ENCODE data around the gene PPP1R9B. TPM values are rescaled to one million over a fixed set of nuclear protein-coding genes. Genes with fewer than 3 reads are reported as not detected.

PPP1R9B gene
- total RNA-seq, 2 experiments from 2014 or later, result 136 to 137 TPM

DNA sequence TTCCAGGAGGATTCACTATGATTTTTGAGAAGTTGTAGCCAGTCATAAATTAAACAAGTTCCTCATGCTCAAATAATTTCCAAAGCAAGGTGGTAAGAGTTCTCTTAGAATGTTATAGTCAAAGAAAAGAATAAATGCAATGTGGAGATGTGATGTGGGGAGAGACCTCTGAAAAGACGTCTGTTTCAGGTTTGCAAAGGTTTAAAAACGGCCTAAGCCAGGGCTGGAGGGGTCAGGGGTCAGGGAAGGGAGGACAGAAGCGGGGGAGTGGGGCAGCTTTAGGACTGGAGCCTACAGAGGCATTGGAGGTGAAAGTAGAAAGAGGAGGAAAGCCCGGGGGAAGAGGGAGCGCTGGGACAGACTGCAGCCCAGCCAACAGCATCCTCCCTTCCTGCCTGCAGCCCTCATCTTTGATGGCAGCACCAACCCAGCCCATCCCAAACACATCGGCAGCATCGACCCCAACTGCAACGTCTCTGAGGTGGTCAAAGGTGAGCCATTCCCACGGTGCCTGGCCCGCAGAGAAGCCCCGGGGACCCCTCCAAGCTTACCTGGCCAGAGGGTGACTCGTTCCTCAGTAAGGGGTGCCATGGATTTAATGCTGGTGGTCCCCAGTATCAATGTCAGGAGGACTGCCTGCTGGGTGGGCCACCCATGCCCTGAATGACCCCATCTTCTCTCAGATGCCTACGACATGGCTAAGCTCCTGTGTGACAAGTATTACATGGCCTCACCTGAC is 43.9 kb downstream of the PPP1R9B start:
- Mint-ChIP-seq H3K36me3 (ENCODE audit: low read depth) (no peaks in the 10 kb centered on the region), H3K4me1 (no peaks in the 10 kb centered on the region), H3K4me3 (no peak overlapping the region), H3K27ac (no peak overlapping the region), H3K9me3 (no peaks in the 10 kb centered on the region), H3K27me3 (no peaks in the 10 kb centered on the region)
- CTCF ChIA-PET, result no interaction called here
- DNase-seq, result no peak
- POLR2A ChIA-PET, result interaction anchor here (1.7 kb wide), 1 partner anchor 12 kb away, joined by 5 read pairs; no protein-coding TSS in a partner anchor

DNA sequence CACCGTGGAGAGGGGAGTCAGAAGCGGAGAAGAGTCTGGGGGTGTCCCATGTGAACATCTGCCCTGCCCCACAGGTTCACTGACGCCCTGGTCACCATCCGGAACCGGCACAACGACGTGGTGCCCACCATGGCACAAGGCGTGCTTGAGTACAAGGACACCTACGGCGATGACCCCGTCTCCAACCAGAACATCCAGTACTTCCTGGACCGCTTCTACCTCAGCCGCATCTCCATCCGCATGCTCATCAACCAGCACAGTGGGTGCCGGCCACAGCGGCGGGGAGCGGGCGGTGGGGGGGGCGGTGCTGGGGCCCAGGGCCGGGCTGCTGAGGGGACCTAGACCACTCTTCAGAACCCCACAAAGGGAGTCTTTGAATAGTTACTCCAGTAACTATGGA is 44.7 kb downstream of the PPP1R9B start:
- POLR2A ChIA-PET, result no interaction called here
- H3K4me3 Mint-ChIP-seq, result no peak overlapping the region
- no peaks in the 10 kb centered on the region for H3K27me3 Mint-ChIP-seq
- H3K9me3 Mint-ChIP-seq, result no peaks in the 10 kb centered on the region
- H3K4me1 Mint-ChIP-seq, result no peaks in the 10 kb centered on the region
- DNase-seq, result no peak
- H3K36me3 Mint-ChIP-seq (ENCODE audit: low read depth), result no peaks in the 10 kb centered on the region
- CTCF ChIA-PET, result interaction anchor here (0.6 kb wide), 1 partner anchor 12 kb away, joined by 3 read pairs; no protein-coding TSS in a partner anchor
- no peak overlapping the region for H3K27ac Mint-ChIP-seq

DNA sequence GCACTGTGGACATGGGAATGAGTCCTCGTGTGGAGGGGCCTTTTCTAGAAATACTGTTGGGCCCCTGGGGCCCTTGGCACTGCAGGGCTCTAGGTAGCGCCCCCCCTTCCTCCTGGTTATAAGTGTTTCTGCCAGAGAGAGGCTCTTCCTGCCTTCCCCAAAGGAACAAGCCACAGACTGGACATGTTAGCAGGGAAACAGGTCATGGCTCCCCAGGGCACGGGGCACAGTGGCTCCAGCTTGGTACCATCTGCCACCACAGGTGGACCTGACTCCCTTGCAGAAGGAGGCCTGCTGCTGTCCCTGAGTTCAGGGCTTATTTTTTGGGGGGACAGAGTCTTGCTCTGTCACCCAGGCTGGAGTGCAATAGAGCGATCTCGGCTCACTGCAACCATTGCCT is 46.5 kb downstream of the PPP1R9B start:
- POLR2A ChIA-PET, result interaction anchor here (1.0 kb wide), 1 partner anchor 44 kb away, joined by 3 read pairs; no protein-coding TSS in a partner anchor
- Mint-ChIP-seq H3K36me3 (ENCODE audit: low read depth) (no peaks in the 10 kb centered on the region), H3K27ac (no peak overlapping the region), H3K4me3 (no peak overlapping the region), H3K9me3 (no peaks in the 10 kb centered on the region), H3K4me1 (peaks cover 5% of the 10 kb centered on the region), H3K27me3 (no peaks in the 10 kb centered on the region)
- DNase-seq, result no peak
- CTCF ChIA-PET, result interaction anchor here (1.0 to 2.2 kb wide), 2 partner anchors 10 to 17 kb away, joined by 3 to 16 read pairs; partner anchors contain the start of gene PDK2

DNA sequence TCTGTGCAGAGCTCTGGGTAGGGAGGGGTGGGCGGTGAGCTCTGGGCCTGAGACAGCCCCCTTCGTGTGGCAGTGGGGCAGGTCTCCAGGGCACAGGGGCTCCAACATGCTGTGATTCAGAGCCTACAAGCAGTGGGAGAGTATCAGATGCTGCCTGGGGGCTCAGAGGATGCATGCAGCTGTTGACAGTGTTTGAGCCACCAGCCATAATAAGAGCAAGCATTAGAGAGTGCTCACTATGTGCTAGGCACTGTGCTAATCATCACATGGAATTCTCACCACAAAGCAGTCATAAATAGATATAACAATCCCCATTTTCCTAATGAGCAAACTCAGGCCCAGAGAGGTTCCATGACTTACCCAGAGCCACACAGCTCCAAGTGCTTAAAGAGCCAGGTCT is 47.2 kb downstream of the PPP1R9B start:
- no peaks in the 10 kb centered on the region for H3K9me3 Mint-ChIP-seq
- H3K4me1 Mint-ChIP-seq, result peaks cover 5% of the 10 kb centered on the region
- no peak overlapping the region for H3K4me3 Mint-ChIP-seq
- POLR2A ChIA-PET, result no interaction called here
- DNase-seq, result no peak
- CTCF ChIA-PET, result interaction anchor here (1.0 to 2.2 kb wide), 3 partner anchors 9 to 16 kb away, joined by 3 to 16 read pairs (median 3); partner anchors contain the start of gene PDK2
- no peaks in the 10 kb centered on the region for H3K27me3 Mint-ChIP-seq
- H3K36me3 Mint-ChIP-seq (ENCODE audit: low read depth), result peaks cover 3% of the 10 kb centered on the region
- H3K27ac Mint-ChIP-seq, result no peak overlapping the region

DNA sequence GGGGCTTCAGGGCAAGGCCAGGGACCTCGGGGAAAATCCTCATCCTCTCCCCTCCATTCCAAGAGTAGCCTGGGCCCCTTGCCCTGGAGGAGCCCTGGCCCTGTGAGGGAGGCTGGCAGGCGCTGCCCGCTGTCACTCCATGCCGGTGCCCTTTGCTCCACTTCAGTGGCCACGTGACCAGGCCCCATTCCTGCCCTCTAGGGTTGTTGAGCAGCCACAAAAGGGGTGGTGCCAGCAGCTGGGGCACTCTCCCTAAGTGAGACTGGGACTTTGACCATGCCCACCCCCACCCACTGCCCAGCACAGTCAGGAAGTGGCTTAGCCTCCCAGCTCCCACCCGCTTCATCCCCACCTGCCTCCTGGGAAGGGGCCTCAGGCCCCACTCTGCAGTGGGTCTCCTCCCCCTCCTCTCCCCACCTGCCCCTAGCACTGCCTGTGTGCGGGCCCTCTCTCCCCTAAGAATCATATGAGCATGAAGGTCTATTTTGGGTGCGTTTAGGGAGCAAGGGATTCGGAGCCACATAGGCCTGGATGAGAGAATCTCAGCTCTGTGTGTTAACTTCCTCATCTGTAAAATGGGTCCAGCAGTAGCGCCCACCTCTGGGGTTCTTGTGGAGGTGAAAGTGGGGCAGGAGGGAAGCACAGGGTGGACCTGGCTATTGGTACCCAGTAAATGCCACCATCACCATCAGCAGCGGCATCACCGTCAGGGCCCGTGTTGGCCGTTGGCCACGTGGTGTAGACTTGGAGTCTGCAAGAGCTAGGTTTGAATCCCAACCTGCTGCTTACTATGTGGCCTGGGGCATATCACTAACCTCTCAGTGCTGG is 48.1 kb downstream of the PPP1R9B start:
- peaks cover 3% of the 10 kb centered on the region for H3K36me3 Mint-ChIP-seq (ENCODE audit: low read depth)
- no peak for DNase-seq
- H3K4me3 Mint-ChIP-seq, result no peak overlapping the region
- peaks cover 5% of the 10 kb centered on the region for H3K4me1 Mint-ChIP-seq
- H3K9me3 Mint-ChIP-seq, result no peaks in the 10 kb centered on the region
- no peak overlapping the region for H3K27ac Mint-ChIP-seq
- POLR2A ChIA-PET, result no interaction called here
- CTCF ChIA-PET, result interaction anchor here (1.4 to 2.2 kb wide), 2 partner anchors 8 to 12 kb away, joined by 3 to 16 read pairs; partner anchors contain the start of gene PDK2
- H3K27me3 Mint-ChIP-seq, result no peaks in the 10 kb centered on the region

DNA sequence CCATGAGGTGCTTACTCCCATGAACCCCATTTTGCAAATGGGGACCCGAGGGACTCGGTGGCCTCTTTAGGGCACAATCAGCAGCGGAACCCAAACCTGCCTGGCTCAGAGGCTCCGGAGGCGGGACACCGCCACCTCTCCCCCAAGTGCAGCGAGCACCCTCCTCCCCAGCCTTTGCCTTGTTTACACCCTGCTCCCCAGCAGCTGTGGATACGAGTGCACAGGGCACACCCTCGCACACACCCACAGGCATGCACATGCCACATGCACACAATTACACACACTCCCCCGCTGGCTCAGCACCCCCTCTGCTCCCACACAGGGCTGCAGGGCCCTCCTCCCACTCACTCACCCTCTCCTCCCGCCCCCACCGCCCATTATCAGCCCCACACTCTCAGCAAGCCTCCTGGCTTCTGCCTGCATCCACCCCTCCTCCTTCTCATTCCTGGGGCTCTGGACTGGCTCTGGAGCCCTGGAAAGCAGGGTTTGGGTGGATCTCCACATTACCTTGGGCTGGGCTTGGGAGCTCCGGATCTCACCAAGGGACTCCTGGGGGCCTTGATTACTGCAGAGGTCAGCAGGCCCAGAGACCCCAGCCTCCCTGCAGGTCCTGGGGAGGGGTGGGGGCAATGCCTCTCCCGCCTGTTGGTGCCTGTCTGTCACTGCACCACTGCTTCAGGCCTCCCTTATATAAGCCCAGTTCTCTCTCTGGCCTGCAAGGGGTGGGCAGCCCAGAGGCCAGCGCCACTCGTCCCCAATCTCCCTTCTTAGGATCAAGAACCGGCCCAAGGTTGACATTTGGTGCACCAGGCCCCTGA is 48.9 kb downstream of the PPP1R9B start:
- CTCF ChIA-PET, result no interaction called here
- no peaks in the 10 kb centered on the region for H3K27me3 Mint-ChIP-seq

DNA sequence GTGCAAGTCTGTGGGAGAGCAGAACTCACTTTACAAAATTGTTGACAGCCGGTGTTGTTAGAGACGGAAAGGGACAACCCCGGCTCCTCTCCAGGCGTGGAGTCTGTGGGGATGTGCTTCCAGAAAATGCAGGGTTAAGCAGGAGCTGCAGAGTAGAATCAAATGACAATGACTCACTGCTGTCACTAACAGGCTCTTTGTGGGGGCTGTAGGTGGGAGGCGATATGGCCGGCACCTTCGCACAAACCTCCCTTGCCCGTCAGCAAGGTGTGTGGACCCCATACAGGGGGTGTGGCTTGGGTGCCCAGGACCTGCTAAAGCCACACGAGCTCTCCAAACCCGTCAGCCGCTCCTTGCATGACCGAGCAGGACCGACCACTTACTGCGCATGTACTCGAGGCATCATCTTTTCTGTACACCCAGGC is 49.5 kb downstream of the PPP1R9B start:
- ChIA-PET CTCF (interaction anchor here (0.8 kb wide), 1 partner anchor 14 kb away, joined by 3 read pairs; no protein-coding TSS in a partner anchor), POLR2A (no interaction called here)
- Mint-ChIP-seq H3K4me1 (peaks cover 14% of the 10 kb centered on the region), H3K27ac (no peak overlapping the region), H3K4me3 (no peak overlapping the region), H3K27me3 (no peaks in the 10 kb centered on the region), H3K9me3 (no peaks in the 10 kb centered on the region), H3K36me3 (ENCODE audit: low read depth) (peaks cover 3% of the 10 kb centered on the region)
- no peak for DNase-seq

More for the DNA sequence above, 48.9 kb downstream of the PPP1R9B start:
- Mint-ChIP-seq H3K9me3 (no peaks in the 10 kb centered on the region), H3K27ac (no peak overlapping the region), H3K36me3 (ENCODE audit: low read depth) (peaks cover 3% of the 10 kb centered on the region), H3K4me3 (no peak overlapping the region), H3K4me1 (peaks cover 8% of the 10 kb centered on the region)
- POLR2A ChIA-PET, result no interaction called here
- DNase-seq, result no peak

DNA sequence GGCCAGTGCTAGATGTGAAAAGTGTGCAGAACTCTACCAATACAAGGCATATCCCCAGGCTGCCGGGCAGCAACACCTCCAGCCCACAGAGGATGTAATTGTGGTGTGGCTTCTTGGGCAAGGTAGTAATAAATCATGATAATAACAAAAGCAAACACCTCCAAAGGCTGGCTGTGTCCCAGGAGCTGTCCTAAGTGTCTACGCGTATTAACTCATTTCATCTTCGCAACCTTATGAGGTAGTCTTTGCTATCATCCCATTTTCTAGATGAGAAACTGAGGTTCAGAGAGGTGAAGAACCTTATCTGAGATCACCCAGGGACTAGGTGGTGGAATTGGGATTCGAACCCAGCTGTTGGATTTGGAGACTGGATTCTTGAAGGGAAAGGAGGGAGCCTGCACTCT is 50.0 kb downstream of the PPP1R9B start:
- ChIA-PET CTCF (interaction anchor here (0.8 kb wide), 1 partner anchor 13 kb away, joined by 3 read pairs; no protein-coding TSS in a partner anchor), POLR2A (no interaction called here)
- Mint-ChIP-seq H3K27me3 (no peaks in the 10 kb centered on the region), H3K9me3 (no peaks in the 10 kb centered on the region), H3K4me3 (no peak overlapping the region), H3K4me1 (peaks cover 18% of the 10 kb centered on the region), H3K27ac (no peak overlapping the region), H3K36me3 (ENCODE audit: low read depth) (peaks cover 3% of the 10 kb centered on the region)
- no peak for DNase-seq

DNA sequence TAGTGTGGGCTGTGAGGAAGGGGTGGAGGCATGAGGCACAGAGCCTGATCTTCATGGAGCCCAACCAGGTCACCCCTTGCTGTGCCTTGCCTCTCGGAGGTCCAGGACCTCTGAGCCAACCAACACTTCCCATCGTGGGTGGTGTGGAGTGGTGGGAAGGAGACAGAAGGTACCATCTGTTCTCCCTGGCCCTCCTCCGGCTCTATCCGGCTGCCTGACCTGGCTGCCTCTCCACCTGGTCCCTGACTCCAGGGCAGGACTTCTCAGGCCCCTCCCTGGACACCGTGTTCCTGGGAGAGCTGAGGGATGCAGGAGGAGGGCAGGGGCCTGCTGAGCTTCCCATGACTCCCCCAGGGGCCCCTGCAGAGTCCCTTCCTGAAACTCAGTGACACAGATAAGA is 51.5 kb downstream of the PPP1R9B start:
- POLR2A ChIA-PET, result no interaction called here
- Mint-ChIP-seq H3K27me3 (no peaks in the 10 kb centered on the region), H3K4me3 (no peak overlapping the region), H3K4me1 (peaks cover 23% of the 10 kb centered on the region), H3K36me3 (ENCODE audit: low read depth) (peaks cover 3% of the 10 kb centered on the region), H3K9me3 (no peaks in the 10 kb centered on the region), H3K27ac (no peak overlapping the region)
- no peak for DNase-seq
- CTCF ChIA-PET, result interaction anchor here (0.9 to 1.6 kb wide), 2 partner anchors 73 to 101 kb away, joined by 3 read pairs; no protein-coding TSS in a partner anchor

DNA sequence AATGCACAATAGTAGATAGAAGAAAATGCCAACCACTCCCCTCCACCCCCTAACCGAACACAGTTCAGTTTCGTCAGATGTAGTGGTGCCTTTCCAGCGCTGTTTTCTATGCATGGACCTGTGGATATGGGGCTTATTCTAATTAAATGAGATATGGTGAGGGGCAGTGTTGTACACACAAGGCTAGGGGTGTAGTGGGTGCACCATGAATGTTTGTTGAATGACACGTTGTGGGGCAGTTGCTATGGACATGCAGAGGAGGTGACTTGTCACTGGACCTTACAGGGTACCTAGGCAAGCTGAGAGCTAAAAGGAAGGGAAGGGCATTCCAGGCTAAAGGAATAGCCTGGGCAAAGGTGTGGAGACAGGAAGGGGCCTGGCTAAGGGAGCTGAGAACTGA is 51.9 kb downstream of the PPP1R9B start:
- Mint-ChIP-seq H3K27ac (no peak overlapping the region), H3K9me3 (no peaks in the 10 kb centered on the region), H3K4me1 (peaks cover 23% of the 10 kb centered on the region), H3K36me3 (ENCODE audit: low read depth) (peaks cover 3% of the 10 kb centered on the region), H3K4me3 (no peak overlapping the region), H3K27me3 (no peaks in the 10 kb centered on the region)
- ChIA-PET CTCF (interaction anchor here (0.9 to 1.6 kb wide), 2 partner anchors 73 to 102 kb away, joined by 3 read pairs; no protein-coding TSS in a partner anchor), POLR2A (no interaction called here)
- DNase-seq, result no peak

DNA sequence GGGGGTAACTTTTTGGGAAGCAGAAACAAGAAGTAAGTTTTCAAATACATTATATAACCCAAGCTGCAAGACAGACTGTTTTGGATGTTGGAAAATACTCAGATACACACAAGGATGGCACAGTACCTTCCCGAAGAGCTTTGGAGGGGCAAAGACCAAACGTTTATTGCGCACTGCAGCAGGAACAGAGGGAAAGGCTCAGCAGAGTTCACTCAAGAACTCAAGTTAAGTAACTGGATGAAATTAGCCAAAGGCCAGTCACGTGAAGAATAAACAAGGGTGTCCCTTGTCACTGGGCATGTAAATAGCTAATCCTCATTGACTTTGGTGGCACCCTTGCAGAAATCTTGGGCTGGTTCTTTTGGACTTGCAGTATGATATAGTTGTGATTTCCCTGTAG is 52.6 kb downstream of the PPP1R9B start:
- Mint-ChIP-seq H3K4me3 (no peak overlapping the region), H3K4me1 (peaks cover 23% of the 10 kb centered on the region), H3K36me3 (ENCODE audit: low read depth) (peaks cover 3% of the 10 kb centered on the region), H3K9me3 (no peaks in the 10 kb centered on the region), H3K27me3 (no peaks in the 10 kb centered on the region), H3K27ac (no peak overlapping the region)
- ChIA-PET POLR2A (no interaction called here), CTCF (interaction anchor here (0.7 to 1.6 kb wide), 3 partner anchors 10 to 103 kb away, joined by 3 read pairs; no protein-coding TSS in a partner anchor)
- no peak for DNase-seq

DNA sequence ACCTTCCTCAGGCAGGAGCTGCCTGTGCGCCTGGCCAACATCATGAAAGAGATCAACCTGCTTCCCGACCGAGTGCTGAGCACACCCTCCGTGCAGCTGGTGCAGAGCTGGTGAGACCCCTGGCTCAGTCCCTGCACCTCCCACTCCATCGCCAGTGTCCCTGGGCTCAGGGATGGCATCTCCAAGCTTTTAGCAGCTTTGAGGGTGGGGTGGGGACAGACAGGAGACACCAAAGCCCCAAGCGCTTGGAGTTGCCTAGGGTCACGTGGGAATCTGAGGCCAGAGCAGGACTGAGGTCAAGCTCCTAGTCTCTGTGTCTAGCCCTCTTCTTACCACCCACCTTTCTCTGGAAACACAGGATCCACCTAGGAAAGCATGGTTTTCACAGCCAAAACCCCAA is 53.0 kb downstream of the PPP1R9B start:
- peaks cover 23% of the 10 kb centered on the region for H3K4me1 Mint-ChIP-seq
- peaks cover 3% of the 10 kb centered on the region for H3K36me3 Mint-ChIP-seq (ENCODE audit: low read depth)
- CTCF ChIA-PET, result interaction anchor here (0.7 kb wide), 1 partner anchor 10 kb away, joined by 3 read pairs; no protein-coding TSS in a partner anchor
- POLR2A ChIA-PET, result no interaction called here
- H3K9me3 Mint-ChIP-seq, result no peaks in the 10 kb centered on the region
- no peak for DNase-seq
- H3K4me3 Mint-ChIP-seq, result no peak overlapping the region
- no peaks in the 10 kb centered on the region for H3K27me3 Mint-ChIP-seq
- no peak overlapping the region for H3K27ac Mint-ChIP-seq

All from activated CD4-positive, alpha-beta memory T cell treated with anti-CD3 and anti-CD28 coated beads, Interleukin-2, amount 10 ng/mL, durations not matched to agents 7 days and 5 days (primary cell).